HepG2 (cell line): ENCODE data around the gene CPZ. TPM values are rescaled to one million over a fixed set of nuclear protein-coding genes. Genes with fewer than 3 reads are reported as not detected.

Experiments
- ATAC-seq: fragments of 200-7000 bp; cut with Tn5 transposase; 3 replicates; pipeline ENCODE4 v1.9.1; 2020; ENCODE audit warnings: mild to moderate bottlenecking, moderate library complexity
- BruUV-seq: library from RNA; stranded (reverse); fragments of 400-500 nt; replicated peaks from 2 replicates; lab custom pipeline; 2021; lab: Mats Ljungman, UMichigan
- CTCF ChIA-PET: fragments of 300-600 bp; formaldehyde crosslinking; extraction: SDS; loops from one replicate; lab custom pipeline; 2021; ENCODE audit warnings: low total read pairs, inconsistent platforms, low intra/inter-chr PET ratio; lab: Yijun Ruan, JAX
- POLR2A ChIA-PET: fragments of 350-600 bp; sonication (Branson Sonifier 250); formaldehyde crosslinking; loops from one replicate; lab custom pipeline; 2020; ENCODE audit warnings: antibody characterized with exemption, inconsistent platforms; lab: Yijun Ruan, JAX
- DNase-seq: peaks from one replicate; pipeline ENCODE4 v3.0.0-alpha.2; 2015; ENCODE audit warnings: low spot score
- FAIRE-seq: peaks from 3 replicates; lab custom pipeline; 2011; peaks lifted over from hg19 to GRCh38; lab: Jason Lieb, UNC
- H2AFZ ChIP-seq: one replicate; pipeline ENCODE4 v1.6.1; 2011; ENCODE audit warnings: low read length, inconsistent platforms
- H3K27ac ChIP-seq: fragments of 300-600 bp; 3 replicates; pipeline ENCODE4 v1.8.0; 2011; ENCODE audit warnings: mixed run types, mild to moderate bottlenecking, mixed read lengths, low read length, inconsistent platforms; ENCODE audit not compliant: insufficient read depth; ENCODE audit errors: extremely low read length
- H3K27me3 ChIP-seq, 2 experiments: fragments of 200-600 bp in 1 of 2; 2 replicates in 1 of 2; 3 replicates in 1 of 2; pipeline versions ENCODE4 v1.6.0 to v1.8.0; 2011; ENCODE audit warnings: low read length in 2 of 2, mild to moderate bottlenecking in 2 of 2, moderate library complexity in 2 of 2, inconsistent platforms in 1 of 2; ENCODE audit not compliant: insufficient read depth in 2 of 2, control insufficient read depth in 1 of 2
- H3K36me3 ChIP-seq, 2 experiments: fragments of 200-600 bp in 1 of 2; replicated peaks in 1 of 2; 2 replicates in 1 of 2; 3 replicates in 1 of 2; pipeline versions ENCODE4 v1.5.1 to v1.8.0; 2011; ENCODE audit warnings: low read length in 2 of 2, inconsistent platforms in 1 of 2; ENCODE audit not compliant: insufficient read depth in 2 of 2, control insufficient read depth in 1 of 2
- H3K4me1 ChIP-seq: 2 replicates; pipeline ENCODE4 v1.5.1; 2012; ENCODE audit warnings: low read length, inconsistent platforms; ENCODE audit not compliant: insufficient read depth
- H3K4me2 ChIP-seq: 2 replicates; pipeline ENCODE4 v1.6.0; 2011; ENCODE audit warnings: low read depth, low read length, inconsistent platforms
- H3K4me3 ChIP-seq, 3 experiments: fragments of 200-600 bp in 1 of 3; sonication (generic), shearing (Covaris generic) in 1 of 3; replicated peaks in 1 of 3; 2 replicates each; pipeline ENCODE4 v1.5.1; 2011 to 2016; ENCODE audit warnings: low read length in 3 of 3, inconsistent platforms in 2 of 3, low read depth in 2 of 3, mild to moderate bottlenecking in 2 of 3, control low read depth in 1 of 3, mixed read lengths in 1 of 3; ENCODE audit not compliant: insufficient read depth in 1 of 3
- H3K79me2 ChIP-seq: one replicate; pipeline ENCODE4 v1.6.1; 2011; ENCODE audit warnings: low read length, inconsistent platforms; ENCODE audit not compliant: insufficient read depth
- H3K9ac ChIP-seq: 2 replicates; pipeline ENCODE4 v1.6.0; 2011; ENCODE audit warnings: mild to moderate bottlenecking, low read depth, low read length, inconsistent platforms; ENCODE audit not compliant: insufficient read depth
- H3K9me3 ChIP-seq: 2 replicates; pipeline ENCODE4 v1.5.1; 2012; ENCODE audit warnings: mild to moderate bottlenecking, low read length
- H4K20me1 ChIP-seq: 2 replicates; pipeline ENCODE4 v1.6.0; 2011; ENCODE audit warnings: inconsistent platforms, mild to moderate bottlenecking, low read length, moderate library complexity; ENCODE audit not compliant: insufficient read depth
- ATF7 ChIP-seq, 2 experiments: fragments of 450-650 bp in 1 of 2; sonication (generic) in 1 of 2; formaldehyde crosslinking in 1 of 2; IDR thresholded peaks; 2 replicates each; pipeline versions ENCODE4 v1.4.0 to v1.6.1; 2016 to 2020; ENCODE audit warnings: antibody characterized with exemption in 1 of 2, mild to moderate bottlenecking in 1 of 2, missing genetic modification reagents in 1 of 2
- CCDC6 ChIP-seq: sonication (generic); formaldehyde crosslinking; IDR thresholded peaks from 2 replicates; pipeline ENCODE4 v1.8.1; 2022; ENCODE audit warnings: mild to moderate bottlenecking, missing genetic modification reagents, moderate library complexity
- EHMT2 ChIP-seq: fragments of 200-600 bp; sonication (generic); IDR thresholded peaks from 2 replicates; pipeline ENCODE4 v1.7.0; 2017; ENCODE audit warnings: antibody characterized with exemption, low read depth, low read length, borderline replicate concordance
- ELF1 ChIP-seq: sonication (generic); formaldehyde crosslinking; IDR thresholded peaks from 2 replicates; pipeline ENCODE4 v1.4.0; 2020; ENCODE audit warnings: missing genetic modification reagents
- HBP1 ChIP-seq: IDR thresholded peaks from 2 replicates; pipeline ENCODE4 v1.6.1; 2016; ENCODE audit warnings: low read depth, control low read depth
- MAZ ChIP-seq, 2 experiments: sonication (generic) in 1 of 2; formaldehyde crosslinking in 1 of 2; IDR thresholded peaks; 2 replicates each; pipeline versions ENCODE4 v1.5.0 to v1.6.1; 2012 to 2020; ENCODE audit warnings: low read depth in 2 of 2, mild to moderate bottlenecking in 2 of 2, borderline replicate concordance in 1 of 2, improper control_type of control experiment in 1 of 2, low read length in 1 of 2, missing genetic modification reagents in 1 of 2, moderate library complexity in 1 of 2
- MEIS1 ChIP-seq: sonication (generic); formaldehyde crosslinking; IDR thresholded peaks from 2 replicates; pipeline ENCODE4 v1.9.0; 2021; ENCODE audit warnings: mild to moderate bottlenecking, missing genetic modification reagents, moderate library complexity, borderline replicate concordance
- MYPOP ChIP-seq: sonication (generic); formaldehyde crosslinking; IDR thresholded peaks from 2 replicates; pipeline ENCODE4 v1.8.1; 2023; ENCODE audit warnings: mild to moderate bottlenecking, moderate library complexity, missing genetic modification reagents
- PHF20 ChIP-seq: sonication (generic); formaldehyde crosslinking; IDR thresholded peaks from 2 replicates; pipeline ENCODE4 v1.5.0; 2020; ENCODE audit warnings: mild to moderate bottlenecking, missing genetic modification reagents
- RBM39 ChIP-seq: fragments of 200-400 bp; formaldehyde crosslinking; IDR thresholded peaks from one replicate; pipeline ENCODE4 v1.6.1; 2018; ENCODE audit warnings: antibody characterized with exemption, mild to moderate bottlenecking, low read depth, low read length; ENCODE audit not compliant: poor library complexity, severe bottlenecking
- RFX3 ChIP-seq: IDR thresholded peaks from 2 replicates; pipeline ENCODE4 v1.6.1; 2016; ENCODE audit warnings: missing biosample characterization, missing genetic modification reagents
- RNF2 ChIP-seq: fragments of 450-650 bp; conservative IDR thresholded peaks from 2 replicates; pipeline ENCODE4 v1.6.1; 2016; ENCODE audit warnings: low read depth
- SIN3B ChIP-seq: fragments of 150-350 bp; IDR thresholded peaks from 2 replicates; pipeline ENCODE4 v1.6.1; 2014; ENCODE audit warnings: low read length
- ZNF143 ChIP-seq: sonication (generic); formaldehyde crosslinking; IDR thresholded peaks from 2 replicates; pipeline ENCODE4 v1.4.0; 2020; ENCODE audit warnings: missing genetic modification reagents
- ZNF232 ChIP-seq: sonication (generic); formaldehyde crosslinking; IDR thresholded peaks from 2 replicates; pipeline ENCODE4 v1.4.0; 2020; ENCODE audit warnings: missing genetic modification reagents, borderline replicate concordance
- ZNF652 ChIP-seq: IDR thresholded peaks from 2 replicates; pipeline ENCODE4 v1.6.1; 2016; ENCODE audit warnings: low read depth, borderline replicate concordance
- ZNF766 ChIP-seq: sonication (generic); formaldehyde crosslinking; IDR thresholded peaks from 2 replicates; pipeline ENCODE4 v1.5.0; 2020; ENCODE audit warnings: missing genetic modification reagents, borderline replicate concordance
- WGBS: methylation state at CpG from one replicate; pipeline ENCODE4 v1.1.6; 2017; ENCODE audit warnings: low lambda C conversion rate; 5-methylcytosine and 5-hydroxymethylcytosine counted together
- in situ Hi-C: cut with HindIII; loops from 2 replicates; pipeline ENCODE4 v1.10.0; 2017; ENCODE audit warnings: low pct_unique_long_range_greater_than_20kb; ENCODE audit not compliant: extremely low pct_ligation_motif_present
- intact Hi-C: fragments of 100-400 bp; cut with micrococcal nuclease; formaldehyde crosslinking; loops from one replicate; pipeline ENCODE4 v1.10.0; 2022; ENCODE audit not compliant: unreplicated experiment
- polyA plus RNA-seq, 8 experiments: library from polyadenylated mRNA; depleted of rRNA in 3 of 8; stranded (reverse) in 7 of 8; unstranded in 1 of 8; fragments of >200 nt; fragmentation: Illumina TruSeq in 4 of 8; extraction: Trizol in 4 of 8; gene quantifications; 2 replicates each; pipeline versions ENCODE4 v1.2.1 to v1.2.3, GENCODE V29; 2011 to 2016; ENCODE audit warnings: low read depth in 4 of 8, missing spikeins in 1 of 8, mixed read lengths in 1 of 8; ENCODE audit not compliant: insufficient read depth in 1 of 8
- total RNA-seq, 5 experiments: library from RNA; depleted of rRNA; stranded (reverse); fragments of >200 nt; fragmentation: Illumina TruSeq; extraction: Trizol; gene quantifications; 2 replicates each; pipeline ENCODE4 v1.2.3, GENCODE V29; 2016; ENCODE audit warnings: low read depth in 1 of 5

Gene CPZ
- total and polyA plus RNA-seq, 2 of the 13 experiments (the other 11 are each of a cell fraction or from before 2014, with no cell fraction given), result 0.58 to 0.61 TPM

- BruUV-seq, result no TSS peak
- no peaks in the 10 kb centered on the region for H4K20me1 ChIP-seq
- no peaks in the 10 kb centered on the region for H3K4me1 ChIP-seq
- POLR2A ChIA-PET, result no interaction called here
- H3K4me3 ChIP-seq, result no peak overlapping the region
- no peaks in the 10 kb centered on the region for H3K36me3 ChIP-seq
- no peak for ATAC-seq
- no peak overlapping the region for H2AFZ ChIP-seq
- CTCF ChIA-PET, result no interaction called here
- H3K27me3 ChIP-seq, result peaks cover 20 to 90% of the 10 kb centered on the region in 2 experiments
- no peak for TF ChIP-seq ELF1 (CRISPR knock-in tag)
- TF ChIP-seq RBM39, result no peak
- no peak for TF ChIP-seq SIN3B
- no peak for TF ChIP-seq RFX3 (CRISPR knock-in tag)
- TF ChIP-seq CCDC6 (CRISPR knock-in tag), result no peak
- no peak for TF ChIP-seq ZNF143 (CRISPR knock-in tag)
- no peak for TF ChIP-seq MEIS1 (CRISPR knock-in tag)
- TF ChIP-seq EHMT2, result no peak
- TF ChIP-seq ZNF652 (CRISPR knock-in tag), result no peak
- TF ChIP-seq PHF20 (CRISPR knock-in tag), result no peak
- TF ChIP-seq HBP1 (CRISPR knock-in tag), result no peak
- TF ChIP-seq RNF2, result no peak
- TF ChIP-seq ZNF766, result no peak
- TF ChIP-seq MAZ (IDR thresholded peaks at IDR 0.05; ENCODE audit: borderline replicate concordance, low read depth, low read length), result no peak
- no peak for TF ChIP-seq MAZ (CRISPR knock-in tag; IDR thresholded peaks at IDR 0.05; ENCODE audit: low read depth)
- no peak for TF ChIP-seq ATF7 (IDR thresholded peaks at IDR 0.05)
- no peak for TF ChIP-seq ATF7 (CRISPR knock-in tag; IDR thresholded peaks at IDR 0.05)
- TF ChIP-seq MYPOP, result no peak
- TF ChIP-seq ZNF232 (CRISPR knock-in tag), result no peak
- TF ChIP-seq, all 625 proteins: peak for 0
- Histone ChIP-seq H3K9me3 (no peaks in the 10 kb centered on the region), H3K27ac (no peak overlapping the region), H3K9ac (no peak overlapping the region), H3K79me2 (no peaks in the 10 kb centered on the region), H3K4me2 (no peak overlapping the region)
- FAIRE-seq (no peak), DNase-seq (no peak)
- intact Hi-C loops, result no loop called here
- whole genome bisulfite sequencing, result no CpG with 5 or more reads among the region's 9 CpGs
- in situ Hi-C loops, result no loop called here
Observed at GRCh38 chr4:8644461-8644891, 51.9 kb downstream of the CPZ start.
